GM10266 (cell line): ENCODE results near the gene ELN.
"Not testable (repeated sequence)": the region's sequence is repeated elsewhere in the genome, so short reads cannot be mapped to it uniquely, and the experiment has no call there.

Experiments
- DNase-seq: peaks from one replicate; pipeline ENCODE4 v3.0.0; 2012; ENCODE audit errors: extremely low spot score
- TF ChIP-seq, protein P1 (sequence below): IDR thresholded peaks from 2 replicates; pipeline ENCODE4 v1.5.1; 2012; ENCODE audit warnings: mild to moderate bottlenecking, low read depth; ENCODE audit not compliant: control insufficient read depth, insufficient read depth; ENCODE audit errors: missing control alignments

The ELN gene

DNA sequence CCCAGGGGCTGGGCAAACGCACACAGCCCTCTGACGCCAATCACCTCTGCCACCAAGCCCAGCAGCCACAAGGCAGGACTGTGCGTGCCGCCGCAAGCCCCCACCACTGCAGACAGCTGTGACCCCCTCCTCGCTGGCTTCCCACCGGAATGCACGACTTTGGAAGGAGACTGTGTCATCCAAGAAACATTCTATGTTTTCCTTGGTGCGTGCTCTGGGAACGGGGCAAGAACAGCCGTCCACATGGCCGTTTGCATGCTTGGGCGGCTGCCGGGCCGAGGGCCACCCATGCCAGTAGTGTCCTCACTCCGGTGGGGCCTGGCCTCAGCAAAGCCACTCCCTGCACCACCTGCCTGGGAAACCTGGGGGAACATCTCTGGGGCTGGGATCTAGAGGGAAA, 17.6 kb upstream of the ELN start:
- DNase-seq, result no peak
- TF ChIP-seq, protein P1, sequence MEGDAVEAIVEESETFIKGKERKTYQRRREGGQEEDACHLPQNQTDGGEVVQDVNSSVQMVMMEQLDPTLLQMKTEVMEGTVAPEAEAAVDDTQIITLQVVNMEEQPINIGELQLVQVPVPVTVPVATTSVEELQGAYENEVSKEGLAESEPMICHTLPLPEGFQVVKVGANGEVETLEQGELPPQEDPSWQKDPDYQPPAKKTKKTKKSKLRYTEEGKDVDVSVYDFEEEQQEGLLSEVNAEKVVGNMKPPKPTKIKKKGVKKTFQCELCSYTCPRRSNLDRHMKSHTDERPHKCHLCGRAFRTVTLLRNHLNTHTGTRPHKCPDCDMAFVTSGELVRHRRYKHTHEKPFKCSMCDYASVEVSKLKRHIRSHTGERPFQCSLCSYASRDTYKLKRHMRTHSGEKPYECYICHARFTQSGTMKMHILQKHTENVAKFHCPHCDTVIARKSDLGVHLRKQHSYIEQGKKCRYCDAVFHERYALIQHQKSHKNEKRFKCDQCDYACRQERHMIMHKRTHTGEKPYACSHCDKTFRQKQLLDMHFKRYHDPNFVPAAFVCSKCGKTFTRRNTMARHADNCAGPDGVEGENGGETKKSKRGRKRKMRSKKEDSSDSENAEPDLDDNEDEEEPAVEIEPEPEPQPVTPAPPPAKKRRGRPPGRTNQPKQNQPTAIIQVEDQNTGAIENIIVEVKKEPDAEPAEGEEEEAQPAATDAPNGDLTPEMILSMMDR, result no peak

DNA sequence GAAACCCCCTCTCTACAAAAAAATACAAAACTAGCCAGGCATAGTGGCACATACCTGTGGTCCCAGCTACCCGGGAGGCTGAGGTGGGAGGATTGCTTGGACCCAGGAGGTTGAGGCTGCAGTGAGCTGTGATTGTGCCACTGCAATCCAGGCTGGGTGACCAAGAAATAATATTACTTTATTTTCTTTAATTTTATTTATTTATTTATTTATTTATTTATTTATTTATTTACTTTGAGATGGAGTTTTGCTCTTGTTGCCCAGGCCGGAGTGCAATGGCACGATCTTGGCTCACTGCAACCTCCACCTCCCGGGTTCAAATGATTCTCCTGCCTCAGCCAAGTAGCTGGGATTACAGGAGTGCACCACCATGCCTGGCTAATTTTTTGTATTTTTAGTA, 16.6 kb upstream of the ELN start:
- DNase-seq, result not testable (repeated sequence)

DNA sequence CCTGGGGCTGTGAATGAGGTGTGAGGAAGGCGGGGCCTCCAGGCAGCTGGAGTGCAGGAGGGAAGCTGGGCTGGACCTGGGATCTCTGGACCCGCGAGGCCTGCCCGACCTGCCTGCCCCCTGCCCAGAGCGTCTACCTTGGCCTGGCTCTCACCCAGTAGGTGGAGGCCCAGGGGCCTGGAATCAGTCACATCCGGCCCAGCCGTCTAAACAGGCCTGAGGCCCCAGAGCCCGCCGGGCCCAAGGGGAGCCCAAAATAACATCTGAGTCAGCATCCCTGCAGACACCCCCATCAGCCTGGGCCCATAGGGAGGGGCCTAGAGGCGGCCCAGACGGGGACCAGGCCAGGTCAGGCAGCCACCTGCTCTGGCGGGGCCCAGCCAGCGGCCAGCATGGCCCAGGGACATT, 15.1 kb upstream of the ELN start:
- peak; percentile 93 for DNase-seq
- TF ChIP-seq, protein P1, result no peak

DNA sequence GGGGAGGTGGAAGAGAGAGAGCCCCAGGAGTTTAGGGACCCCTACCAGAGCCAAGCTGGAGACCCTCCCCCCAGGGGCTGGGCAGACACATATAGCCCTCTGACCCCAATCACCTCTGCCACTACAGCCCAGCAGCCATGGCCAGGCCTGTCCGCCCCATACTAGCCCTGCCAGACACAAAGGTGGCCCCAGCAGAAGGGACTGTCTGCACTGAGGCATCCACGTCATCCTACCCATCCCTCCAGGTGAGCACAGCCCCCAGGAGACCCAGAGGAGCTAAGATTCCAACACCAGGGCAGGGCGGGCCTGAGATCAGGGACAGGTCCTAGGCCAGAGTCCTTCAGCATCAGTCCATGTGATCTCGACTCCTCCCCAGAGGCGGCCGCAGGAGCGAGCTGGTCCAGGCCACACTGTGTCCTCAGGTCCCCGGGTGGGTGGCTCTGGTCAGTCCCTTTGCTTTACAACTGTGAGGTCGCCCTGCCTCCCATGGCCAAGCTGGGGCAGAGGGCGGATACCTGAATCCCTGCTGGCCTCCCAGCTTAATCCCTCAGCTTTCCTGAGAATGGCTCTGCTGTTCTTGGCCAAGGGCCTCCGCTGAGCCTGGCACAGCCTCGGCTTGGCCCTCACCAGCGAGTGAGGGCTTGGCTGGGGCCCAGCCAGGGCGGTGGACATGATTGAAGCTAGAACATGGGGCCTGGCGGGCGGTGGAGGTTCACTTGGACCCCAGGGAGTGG, 14.3 kb upstream of the ELN start:
- TF ChIP-seq, protein P1, result no peak
- no peak for DNase-seq

DNA sequence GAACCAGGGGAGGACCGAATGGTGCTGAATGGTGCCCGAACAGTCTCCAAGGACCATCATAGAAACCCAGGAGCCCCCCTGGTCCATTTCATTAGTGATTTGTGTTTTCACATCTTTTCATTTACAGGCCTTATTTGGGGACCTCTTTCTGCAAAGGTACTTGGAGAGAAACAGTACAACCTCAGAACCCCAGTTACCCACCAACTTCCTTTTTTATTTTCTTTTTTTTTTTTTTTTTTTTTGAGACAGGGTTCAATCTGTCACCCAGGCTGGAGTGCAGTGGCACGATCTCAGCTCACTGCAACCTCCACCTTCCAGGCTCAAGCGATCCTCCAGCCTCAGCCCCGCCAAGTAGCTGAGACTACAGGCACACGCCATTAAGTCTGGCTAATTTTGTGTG, 13.0 kb upstream of the ELN start:
- no peak for DNase-seq
- TF ChIP-seq, protein P1, result no peak

DNA sequence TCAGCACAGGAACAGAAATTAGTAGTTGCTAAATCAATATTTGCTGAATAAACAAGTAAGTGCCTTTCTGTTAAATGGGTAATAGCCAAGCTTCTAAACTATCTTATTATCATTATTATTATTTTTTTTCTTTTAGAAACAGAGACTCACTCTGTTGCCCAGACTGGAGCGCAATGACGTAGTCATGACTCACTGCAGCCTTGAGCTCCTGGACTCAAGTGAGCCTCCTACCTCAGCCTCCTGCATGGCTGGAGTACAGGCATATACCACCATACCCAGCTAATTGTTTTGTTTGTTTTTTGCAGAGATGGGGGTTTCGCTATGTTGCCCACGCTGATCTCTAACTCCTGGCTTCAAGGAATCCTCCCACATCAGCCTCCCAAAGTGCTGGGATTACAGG, 12.3 kb upstream of the ELN start:
- no peak for DNase-seq

DNA sequence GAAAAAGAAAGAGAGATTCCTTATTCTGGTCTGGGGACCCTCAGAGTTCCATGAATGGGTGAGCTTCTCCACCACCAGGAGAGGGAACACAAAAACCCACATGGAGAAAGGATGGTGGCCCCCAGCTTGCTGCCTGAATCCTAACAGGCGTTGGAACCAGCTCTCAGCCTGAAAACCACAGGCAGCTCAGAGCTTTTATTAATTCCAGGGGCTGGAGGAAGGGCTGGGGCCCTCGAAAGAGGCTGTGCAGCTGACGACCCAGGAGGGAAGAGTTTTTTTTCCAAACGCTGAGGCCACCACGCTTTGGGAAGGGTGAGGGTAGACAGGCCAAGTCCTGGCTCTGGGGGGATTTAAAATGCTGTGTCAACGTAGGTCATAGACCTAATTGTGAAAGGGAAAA, 10.8 kb upstream of the ELN start:
- DNase-seq, result no peak
- TF ChIP-seq, protein P1, result no peak

More for the DNA sequence above, 12.3 kb upstream of the ELN start:
- TF ChIP-seq, protein P1, result no peak
